WERI-Rb-1 (cell line): ENCODE data around the gene PPP2R2B.
"Not testable (repeated sequence)": the region's sequence is repeated elsewhere in the genome, so short reads cannot be mapped to it uniquely, and the experiment has no call there.

ENCODE experiments used
- DNase-seq: peaks from one replicate; pipeline ENCODE4 v3.0.0-alpha.2; 2020
- H3K27ac ChIP-seq: fragments of 250-450 bp; sonication (Bioruptor Pico); 2 replicates; pipeline ENCODE4 v1.5.1; 2020; ENCODE audit warnings: mild to moderate bottlenecking, moderate library complexity
- H3K27me3 ChIP-seq: fragments of 250-450 bp; sonication (Bioruptor Pico); 2 replicates; pipeline ENCODE4 v1.5.1; 2021; ENCODE audit warnings: mild to moderate bottlenecking, low read depth, moderate library complexity; ENCODE audit not compliant: insufficient read depth, severe bottlenecking
- H3K36me3 ChIP-seq: fragments of 250-450 bp; sonication (Bioruptor Pico); 2 replicates; pipeline ENCODE4 v1.5.1; 2020; ENCODE audit warnings: mild to moderate bottlenecking, moderate library complexity
- H3K4me3 ChIP-seq: 2 replicates; pipeline ENCODE4 v1.5.1; 2011; ENCODE audit warnings: low read depth, mild to moderate bottlenecking, control low read depth, low read length
- H3K9me3 ChIP-seq: fragments of 250-450 bp; sonication (Bioruptor Pico); 2 replicates; pipeline ENCODE4 v1.5.1; 2021; ENCODE audit warnings: mild to moderate bottlenecking, moderate library complexity; ENCODE audit not compliant: severe bottlenecking
- CTCF ChIP-seq: IDR thresholded peaks from 2 replicates; pipeline ENCODE4 v1.5.1; 2011; ENCODE audit warnings: low read depth, mild to moderate bottlenecking, control low read depth, inconsistent platforms, low read length

The PPP2R2B gene

GRCh38 chr5:146731909-146732659 lies 146.5 kb downstream of the PPP2R2B start:
- Histone ChIP-seq H3K27ac (no peak overlapping the region), H3K36me3 (no peaks in the 10 kb centered on the region), H3K4me3 (no peak overlapping the region), H3K9me3 (peaks cover 3% of the 10 kb centered on the region), H3K27me3 (no peaks in the 10 kb centered on the region)
- no peak for DNase-seq
- no peak for TF ChIP-seq CTCF

GRCh38 chr5:146728746-146729145 lies 149.8 kb downstream of the PPP2R2B start:
- not testable (repeated sequence) for H3K27me3 ChIP-seq, H3K4me3 ChIP-seq, H3K36me3 ChIP-seq, H3K9me3 ChIP-seq, H3K27ac ChIP-seq, DNase-seq

GRCh38 chr5:146726891-146727290 lies 151.7 kb downstream of the PPP2R2B start:
- no peaks in the 10 kb centered on the region for H3K36me3 ChIP-seq
- no peak overlapping the region for H3K4me3 ChIP-seq
- no peak overlapping the region for H3K27ac ChIP-seq
- DNase-seq: no peak
- H3K9me3 ChIP-seq: peaks cover 3% of the 10 kb centered on the region
- TF ChIP-seq CTCF: no peak
- H3K27me3 ChIP-seq: no peaks in the 10 kb centered on the region

- no peak for TF ChIP-seq CTCF
- no peak overlapping the region for H3K27ac ChIP-seq
Measured at GRCh38 chr5:146726020-146726419, 152.5 kb downstream of the PPP2R2B start.

GRCh38 chr5:146725025-146725424 lies 153.5 kb downstream of the PPP2R2B start:
- no peak for DNase-seq
- Histone ChIP-seq H3K4me3 (no peak overlapping the region), H3K27me3 (no peaks in the 10 kb centered on the region), H3K27ac (no peak overlapping the region), H3K9me3 (no peaks in the 10 kb centered on the region), H3K36me3 (no peaks in the 10 kb centered on the region)
- TF ChIP-seq CTCF: no peak

More at GRCh38 chr5:146726020-146726419, 152.5 kb downstream of the PPP2R2B start:
- H3K36me3 ChIP-seq: no peaks in the 10 kb centered on the region
- DNase-seq: no peak
- no peaks in the 10 kb centered on the region for H3K27me3 ChIP-seq
- H3K4me3 ChIP-seq: no peak overlapping the region
- H3K9me3 ChIP-seq: peaks cover 3% of the 10 kb centered on the region

GRCh38 chr5:146722361-146722779 lies 156.2 kb downstream of the PPP2R2B start:
- TF ChIP-seq CTCF: no peak
- no peak for DNase-seq
- H3K4me3 ChIP-seq: no peak overlapping the region
- H3K27me3 ChIP-seq: no peaks in the 10 kb centered on the region
- no peaks in the 10 kb centered on the region for H3K9me3 ChIP-seq
- no peak overlapping the region for H3K27ac ChIP-seq
- H3K36me3 ChIP-seq: no peaks in the 10 kb centered on the region
